ENCODE measurements around the gene MAPKBP1.
A peak's percentile ranks its signal among the peaks of the same experiment; 100 is the strongest.
"Not testable (repeated sequence)": the region's sequence is repeated elsewhere in the genome, so short reads cannot be mapped to it uniquely, and the experiment has no call there.

The MAPKBP1 gene

GRCh38 chr15:41825572-41826535, 51.6 kb downstream of the MAPKBP1 start:
- DNase-seq, result no peak

- DNase-seq, result peak; percentile 34
Measured at GRCh38 chr15:41827290-41827879, 53.1 kb downstream of the MAPKBP1 start.

- DNase-seq, result peak; percentile 98
Measured at GRCh38 chr15:41827880-41828806, 53.9 kb downstream of the MAPKBP1 start, which contains the start of gene JMJD7. TSS of gene JMJD7 (plus strand) at chr15:41828092. CDS start at chr15:41828125, 33 bp downstream.

GRCh38 chr15:41828807-41829141, 54.5 kb downstream of the MAPKBP1 start:
- DNase-seq, result no peak

- DNase-seq, result no peak
Measured at GRCh38 chr15:41829959-41830646, 55.8 kb downstream of the MAPKBP1 start.

GRCh38 chr15:41831291-41831690, 57.0 kb downstream of the MAPKBP1 start:
- DNase-seq, result not testable (repeated sequence)

- no peak for DNase-seq
Measured at GRCh38 chr15:41832208-41832607, 57.9 kb downstream of the MAPKBP1 start.

- DNase-seq, result no peak
Measured at GRCh38 chr15:41832875-41833274, 58.6 kb downstream of the MAPKBP1 start.

GRCh38 chr15:41834096-41834495, 59.8 kb downstream of the MAPKBP1 start:
- no peak for DNase-seq

- DNase-seq, result no peak
Measured at GRCh38 chr15:41836073-41836472, 61.8 kb downstream of the MAPKBP1 start.

- no peak for DNase-seq
Measured at GRCh38 chr15:41836713-41837454, 62.6 kb downstream of the MAPKBP1 start.

GRCh38 chr15:41838400-41838897, 64.2 kb downstream of the MAPKBP1 start, which contains the start of gene PLA2G4B:
TSS of gene PLA2G4B (plus strand) at chr15:41838847. CDS start at chr15:41838914, 67 bp downstream.
- DNase-seq, result no peak

- DNase-seq, result no peak
Measured at GRCh38 chr15:41839781-41840491, 65.7 kb downstream of the MAPKBP1 start.

GRCh38 chr15:41840673-41841072, 66.4 kb downstream of the MAPKBP1 start:
- DNase-seq, result no peak

- DNase-seq, result no peak
Measured at GRCh38 chr15:41841131-41841530, 66.8 kb downstream of the MAPKBP1 start.

GRCh38 chr15:41842229-41842628, 67.9 kb downstream of the MAPKBP1 start:
- DNase-seq, result no peak

- no peak for DNase-seq
Measured at GRCh38 chr15:41843571-41843970, 69.3 kb downstream of the MAPKBP1 start.

GRCh38 chr15:41844814-41845213, 70.5 kb downstream of the MAPKBP1 start:
- DNase-seq, result no peak

GRCh38 chr15:41847206-41847605, 72.9 kb downstream of the MAPKBP1 start:
- no peak for DNase-seq

- DNase-seq, result no peak
Measured at GRCh38 chr15:41847981-41848380, 73.7 kb downstream of the MAPKBP1 start.

- peak; percentile 32 for DNase-seq
Measured at GRCh38 chr15:41848631-41849030, 74.3 kb downstream of the MAPKBP1 start.
